SK-N-SH (cell line): ENCODE measurements around the gene KRTAP2-1.

Experiments used
- EP300 ChIP-seq, 2 experiments: IDR thresholded peaks; 2 replicates each; pipeline versions ENCODE4 v1.4.0 to v1.6.1; 2012; ENCODE audit warnings: borderline replicate concordance in 1 of 2, low read depth in 1 of 2, low read length in 1 of 2
- POLR2AphosphoS5 ChIP-seq: IDR thresholded peaks from 2 replicates; pipeline ENCODE4 v1.6.1; 2012; ENCODE audit warnings: low read depth, low read length
- RAD21 ChIP-seq: IDR thresholded peaks from 2 replicates; pipeline ENCODE4 v1.6.1; 2012; ENCODE audit warnings: mild to moderate bottlenecking, low read length
- RXRA ChIP-seq: IDR thresholded peaks from 2 replicates; pipeline ENCODE4 v1.4.0; 2012; ENCODE audit warnings: low read depth, mild to moderate bottlenecking, borderline replicate concordance
- TF ChIP-seq, protein P1 (sequence below): fragments of 200-600 bp; sonication (generic); IDR thresholded peaks from 2 replicates; pipeline ENCODE4 v1.6.1; 2017; ENCODE audit warnings: antibody characterized with exemption, mild to moderate bottlenecking, moderate library complexity
- TF ChIP-seq, protein P2 (sequence below): IDR thresholded peaks from 2 replicates; pipeline ENCODE4 v1.4.0; 2012; ENCODE audit warnings: low read depth, borderline replicate concordance
- TF ChIP-seq, protein P3 (sequence below): IDR thresholded peaks from 2 replicates; pipeline ENCODE4 v1.6.1; 2012; ENCODE audit warnings: mild to moderate bottlenecking, low read depth, low read length, moderate library complexity

DNA sequence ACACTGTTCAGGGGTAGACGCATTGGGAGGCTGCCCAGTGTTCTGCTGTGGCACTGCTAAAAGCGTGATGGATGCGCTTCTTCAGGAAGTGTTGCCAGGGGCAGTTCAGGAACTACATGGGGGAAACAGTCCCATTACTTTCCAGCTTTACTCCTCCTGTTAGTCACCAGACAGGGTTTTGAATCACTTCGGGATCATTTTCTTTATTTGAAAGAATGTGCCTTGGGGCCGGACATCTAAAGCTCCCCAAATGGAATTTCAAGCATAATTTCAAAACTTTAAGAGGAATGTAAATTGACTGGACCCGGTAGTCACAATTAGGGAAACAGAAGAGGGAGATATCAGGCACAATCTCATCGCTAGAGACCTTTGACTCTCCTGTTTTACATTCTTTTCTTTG lies 1.3 kb upstream of the KRTAP2-1 start:
- TF ChIP-seq RAD21: no peak
- no peak for TF ChIP-seq RXRA
- TF ChIP-seq, protein P1, sequence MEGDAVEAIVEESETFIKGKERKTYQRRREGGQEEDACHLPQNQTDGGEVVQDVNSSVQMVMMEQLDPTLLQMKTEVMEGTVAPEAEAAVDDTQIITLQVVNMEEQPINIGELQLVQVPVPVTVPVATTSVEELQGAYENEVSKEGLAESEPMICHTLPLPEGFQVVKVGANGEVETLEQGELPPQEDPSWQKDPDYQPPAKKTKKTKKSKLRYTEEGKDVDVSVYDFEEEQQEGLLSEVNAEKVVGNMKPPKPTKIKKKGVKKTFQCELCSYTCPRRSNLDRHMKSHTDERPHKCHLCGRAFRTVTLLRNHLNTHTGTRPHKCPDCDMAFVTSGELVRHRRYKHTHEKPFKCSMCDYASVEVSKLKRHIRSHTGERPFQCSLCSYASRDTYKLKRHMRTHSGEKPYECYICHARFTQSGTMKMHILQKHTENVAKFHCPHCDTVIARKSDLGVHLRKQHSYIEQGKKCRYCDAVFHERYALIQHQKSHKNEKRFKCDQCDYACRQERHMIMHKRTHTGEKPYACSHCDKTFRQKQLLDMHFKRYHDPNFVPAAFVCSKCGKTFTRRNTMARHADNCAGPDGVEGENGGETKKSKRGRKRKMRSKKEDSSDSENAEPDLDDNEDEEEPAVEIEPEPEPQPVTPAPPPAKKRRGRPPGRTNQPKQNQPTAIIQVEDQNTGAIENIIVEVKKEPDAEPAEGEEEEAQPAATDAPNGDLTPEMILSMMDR: no peak
- TF ChIP-seq, protein P2, sequence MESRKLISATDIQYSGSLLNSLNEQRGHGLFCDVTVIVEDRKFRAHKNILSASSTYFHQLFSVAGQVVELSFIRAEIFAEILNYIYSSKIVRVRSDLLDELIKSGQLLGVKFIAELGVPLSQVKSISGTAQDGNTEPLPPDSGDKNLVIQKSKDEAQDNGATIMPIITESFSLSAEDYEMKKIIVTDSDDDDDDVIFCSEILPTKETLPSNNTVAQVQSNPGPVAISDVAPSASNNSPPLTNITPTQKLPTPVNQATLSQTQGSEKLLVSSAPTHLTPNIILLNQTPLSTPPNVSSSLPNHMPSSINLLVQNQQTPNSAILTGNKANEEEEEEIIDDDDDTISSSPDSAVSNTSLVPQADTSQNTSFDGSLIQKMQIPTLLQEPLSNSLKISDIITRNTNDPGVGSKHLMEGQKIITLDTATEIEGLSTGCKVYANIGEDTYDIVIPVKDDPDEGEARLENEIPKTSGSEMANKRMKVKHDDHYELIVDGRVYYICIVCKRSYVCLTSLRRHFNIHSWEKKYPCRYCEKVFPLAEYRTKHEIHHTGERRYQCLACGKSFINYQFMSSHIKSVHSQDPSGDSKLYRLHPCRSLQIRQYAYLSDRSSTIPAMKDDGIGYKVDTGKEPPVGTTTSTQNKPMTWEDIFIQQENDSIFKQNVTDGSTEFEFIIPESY: no peak
- no peak for TF ChIP-seq EP300 (IDR thresholded peaks at IDR 0.05; ENCODE audit: borderline replicate concordance in 1 of 2, low read depth in 1 of 2, low read length in 1 of 2)
- TF ChIP-seq, protein P3, sequence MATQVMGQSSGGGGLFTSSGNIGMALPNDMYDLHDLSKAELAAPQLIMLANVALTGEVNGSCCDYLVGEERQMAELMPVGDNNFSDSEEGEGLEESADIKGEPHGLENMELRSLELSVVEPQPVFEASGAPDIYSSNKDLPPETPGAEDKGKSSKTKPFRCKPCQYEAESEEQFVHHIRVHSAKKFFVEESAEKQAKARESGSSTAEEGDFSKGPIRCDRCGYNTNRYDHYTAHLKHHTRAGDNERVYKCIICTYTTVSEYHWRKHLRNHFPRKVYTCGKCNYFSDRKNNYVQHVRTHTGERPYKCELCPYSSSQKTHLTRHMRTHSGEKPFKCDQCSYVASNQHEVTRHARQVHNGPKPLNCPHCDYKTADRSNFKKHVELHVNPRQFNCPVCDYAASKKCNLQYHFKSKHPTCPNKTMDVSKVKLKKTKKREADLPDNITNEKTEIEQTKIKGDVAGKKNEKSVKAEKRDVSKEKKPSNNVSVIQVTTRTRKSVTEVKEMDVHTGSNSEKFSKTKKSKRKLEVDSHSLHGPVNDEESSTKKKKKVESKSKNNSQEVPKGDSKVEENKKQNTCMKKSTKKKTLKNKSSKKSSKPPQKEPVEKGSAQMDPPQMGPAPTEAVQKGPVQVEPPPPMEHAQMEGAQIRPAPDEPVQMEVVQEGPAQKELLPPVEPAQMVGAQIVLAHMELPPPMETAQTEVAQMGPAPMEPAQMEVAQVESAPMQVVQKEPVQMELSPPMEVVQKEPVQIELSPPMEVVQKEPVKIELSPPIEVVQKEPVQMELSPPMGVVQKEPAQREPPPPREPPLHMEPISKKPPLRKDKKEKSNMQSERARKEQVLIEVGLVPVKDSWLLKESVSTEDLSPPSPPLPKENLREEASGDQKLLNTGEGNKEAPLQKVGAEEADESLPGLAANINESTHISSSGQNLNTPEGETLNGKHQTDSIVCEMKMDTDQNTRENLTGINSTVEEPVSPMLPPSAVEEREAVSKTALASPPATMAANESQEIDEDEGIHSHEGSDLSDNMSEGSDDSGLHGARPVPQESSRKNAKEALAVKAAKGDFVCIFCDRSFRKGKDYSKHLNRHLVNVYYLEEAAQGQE: no peak
- TF ChIP-seq POLR2AphosphoS5: no peak
